ENCODE results near the gene SLC4A7.
"Not testable (repeated sequence)": the region's sequence is repeated elsewhere in the genome, so short reads cannot be mapped to it uniquely, and the experiment has no call there.

GRCh38 chr3:27438352-27438751, 45.8 kb downstream of the SLC4A7 start:
- TF ChIP-seq CTCF (conservative IDR thresholded peaks at IDR 0.05 in 1 of 2, IDR thresholded peaks at IDR 0.05 in 1 of 2; ENCODE audit: low read depth in 1 of 2, low read length in 2 of 2); EZH2 (IDR thresholded peaks at IDR 0.05; ENCODE audit: low read length, missing control alignments): not testable (repeated sequence)
